Common myeloid progenitor, CD34-positive (primary cell): ENCODE data around the gene ZNF169.
"Not testable (repeated sequence)": the region's sequence is repeated elsewhere in the genome, so short reads cannot be mapped to it uniquely, and the experiment has no call there.

Experiments
- CTCF ChIA-PET: fragments of 350-600 bp; sonication (Branson Sonifier 250); formaldehyde crosslinking; loops from one replicate; lab custom pipeline; 2021; ENCODE audit warnings: antibody characterized with exemption; lab: Charles Lee
- POLR2A ChIA-PET: fragments of 350-600 bp; sonication (Branson Sonifier 250); formaldehyde crosslinking; loops from one replicate; lab custom pipeline; 2021; ENCODE audit warnings: antibody characterized with exemption; lab: Charles Lee
- DNase-seq, 3 donors: peaks; one replicate each; pipeline versions ENCODE4 v3.0.0 to v3.0.0-alpha.2; 2013
- H3K27ac ChIP-seq, 2 experiments: 1 replicate in 1 of 2; 2 replicates in 1 of 2; pipeline ENCODE4 v1.7.0; 2013; ENCODE audit warnings: inconsistent platforms in 2 of 2, low read length in 2 of 2, mild to moderate bottlenecking in 2 of 2, low read depth in 1 of 2, moderate library complexity in 1 of 2; ENCODE audit not compliant: severe bottlenecking in 2 of 2, insufficient read depth in 1 of 2, poor library complexity in 1 of 2
- H3K27me3 ChIP-seq, 5 experiments: replicated peaks in 2 of 5; 1 replicate in 3 of 5; 2 replicates in 2 of 5; pipeline versions ENCODE4 v1.6.1 to v1.7.0; 2013; ENCODE audit warnings: low read length in 4 of 5, mild to moderate bottlenecking in 2 of 5, moderate library complexity in 2 of 5, inconsistent platforms in 1 of 5; ENCODE audit not compliant: insufficient read depth in 5 of 5, control insufficient read depth in 4 of 5
- H3K36me3 ChIP-seq, 4 experiments: 1 replicate in 2 of 4; 2 replicates in 2 of 4; pipeline versions ENCODE4 v1.6.1 to v1.7.0; 2013; ENCODE audit warnings: low read length in 3 of 4, control low read depth in 1 of 4, mild to moderate bottlenecking in 1 of 4; ENCODE audit not compliant: control insufficient read depth in 4 of 4, insufficient read depth in 4 of 4
- H3K4me1 ChIP-seq, 4 experiments: 1 replicate in 3 of 4; 2 replicates in 1 of 4; pipeline versions ENCODE4 v1.6.1 to v1.7.1; 2013; ENCODE audit warnings: low read length in 3 of 4, mild to moderate bottlenecking in 3 of 4, control low read depth in 1 of 4, inconsistent platforms in 1 of 4, moderate library complexity in 1 of 4; ENCODE audit not compliant: control insufficient read depth in 4 of 4, insufficient read depth in 4 of 4; ENCODE audit errors: control extremely low read depth in 1 of 4
- H3K4me3 ChIP-seq, 7 experiments: 1 replicate in 4 of 7; 2 replicates in 3 of 7; pipeline versions ENCODE4 v1.5.1 to v1.7.0; 2013; ENCODE audit warnings: mild to moderate bottlenecking in 7 of 7, low read length in 6 of 7, moderate library complexity in 6 of 7, inconsistent platforms in 2 of 7, low read depth in 2 of 7, control low read depth in 1 of 7; ENCODE audit not compliant: insufficient read depth in 4 of 7, control insufficient read depth in 1 of 7; ENCODE audit errors: extremely low read depth in 1 of 7
- H3K9me3 ChIP-seq, 5 experiments: 1 replicate in 4 of 5; 2 replicates in 1 of 5; pipeline versions ENCODE4 v1.6.1 to v1.7.1; 2013; ENCODE audit warnings: low read length in 4 of 5, mild to moderate bottlenecking in 2 of 5, inconsistent platforms in 1 of 5, low read depth in 1 of 5, moderate library complexity in 1 of 5; ENCODE audit not compliant: control insufficient read depth in 4 of 5, insufficient read depth in 2 of 5; ENCODE audit errors: control extremely low read depth in 1 of 5
- WGBS: methylation state at CpG from one replicate; pipeline ENCODE4 v1.1.5; 2013; ENCODE audit not compliant: insufficient coverage; 5-methylcytosine and 5-hydroxymethylcytosine counted together

ZNF169 gene

GRCh38 chr9:94323153-94323798, 64.2 kb downstream of the ZNF169 start:
- H3K36me3 ChIP-seq, H3K4me3 ChIP-seq, POLR2A ChIA-PET, H3K27ac ChIP-seq, CTCF ChIA-PET, H3K4me1 ChIP-seq, H3K9me3 ChIP-seq, H3K27me3 ChIP-seq, DNase-seq: not testable (repeated sequence)
- WGBS: 93% methylated on average over 4 of the region's 18 CpGs

- H3K4me1 ChIP-seq, H3K36me3 ChIP-seq, POLR2A ChIA-PET, CTCF ChIA-PET, H3K27me3 ChIP-seq, DNase-seq, H3K9me3 ChIP-seq, H3K27ac ChIP-seq, H3K4me3 ChIP-seq: not testable (repeated sequence)
- 88% methylated on average over 8 of the region's 16 CpGs for WGBS
Observed at GRCh38 chr9:94325583-94325982, 66.5 kb downstream of the ZNF169 start.

- H3K9me3 ChIP-seq, H3K27me3 ChIP-seq, H3K27ac ChIP-seq, CTCF ChIA-PET, POLR2A ChIA-PET, DNase-seq, H3K4me1 ChIP-seq, H3K36me3 ChIP-seq, H3K4me3 ChIP-seq: not testable (repeated sequence)
- WGBS: no CpG with 5 or more reads among the region's 5 CpGs
Observed at GRCh38 chr9:94328544-94328943, 69.4 kb downstream of the ZNF169 start, which contains the start of gene NUTM2F. Gene NUTM2F, minus strand, starts transcription at chr9:94328644. Its CDS starts 21 bp downstream, at chr9:94328623.

- POLR2A ChIA-PET, H3K36me3 ChIP-seq, H3K27ac ChIP-seq, CTCF ChIA-PET, H3K4me3 ChIP-seq, H3K9me3 ChIP-seq, H3K4me1 ChIP-seq, H3K27me3 ChIP-seq, DNase-seq: not testable (repeated sequence)
- no CpG with 5 or more reads among the region's 4 CpGs for WGBS
Observed at GRCh38 chr9:94336445-94336844, 77.3 kb downstream of the ZNF169 start.

GRCh38 chr9:94338723-94339122, 79.6 kb downstream of the ZNF169 start:
- H3K4me1 ChIP-seq, H3K9me3 ChIP-seq, H3K36me3 ChIP-seq, POLR2A ChIA-PET, H3K4me3 ChIP-seq, DNase-seq, H3K27ac ChIP-seq, CTCF ChIA-PET, H3K27me3 ChIP-seq: not testable (repeated sequence)
- WGBS: no CpG with 5 or more reads among the region's 7 CpGs

GRCh38 chr9:94339657-94340056, 80.6 kb downstream of the ZNF169 start:
- CTCF ChIA-PET, H3K27me3 ChIP-seq, H3K4me3 ChIP-seq, POLR2A ChIA-PET, H3K4me1 ChIP-seq, H3K9me3 ChIP-seq, H3K36me3 ChIP-seq, DNase-seq, H3K27ac ChIP-seq: not testable (repeated sequence)
- 100% methylated on average over 2 of the region's 6 CpGs for WGBS

- DNase-seq, H3K4me3 ChIP-seq, H3K27ac ChIP-seq, H3K36me3 ChIP-seq, H3K9me3 ChIP-seq, H3K4me1 ChIP-seq, POLR2A ChIA-PET, CTCF ChIA-PET, H3K27me3 ChIP-seq: not testable (repeated sequence)
- WGBS: 100% methylated on average over 1 of the region's 6 CpGs
Observed at GRCh38 chr9:94340750-94341149, 81.7 kb downstream of the ZNF169 start.
